Ovary (tissue), 9 donors: ENCODE results near the gene SBNO1. TPM values are rescaled to one million over a fixed set of nuclear protein-coding genes. Genes with fewer than 3 reads are reported as not detected.
A peak's percentile ranks its signal among the peaks of the same experiment; 100 is the strongest.
"Not testable (repeated sequence)": the region's sequence is repeated elsewhere in the genome, so short reads cannot be mapped to it uniquely, and the experiment has no call there.

Experiments used
- DNase-seq, 5 donors: peaks; one replicate each; pipeline ENCODE4 v3.0.0-alpha.2; 2019 to 2020
- H3K27ac ChIP-seq, 2 donors: fragments of 200-600 bp; one replicate each; pipeline versions ENCODE4 v1.5.1 to v1.8.0; 2019 to 2022
- H3K27me3 ChIP-seq: fragments of 200-600 bp; one replicate; pipeline ENCODE4 v1.8.0; 2022
- H3K36me3 ChIP-seq: fragments of 200-600 bp; sonication (generic); one replicate; pipeline ENCODE4 v1.5.1; 2019
- H3K4me1 ChIP-seq: one replicate; pipeline ENCODE4 v1.8.1; 2013; ENCODE audit warnings: mild to moderate bottlenecking, moderate library complexity; ENCODE audit not compliant: insufficient read depth
- H3K4me3 ChIP-seq: fragments of 200-600 bp; sonication (generic); one replicate; pipeline ENCODE4 v1.5.1; 2017
- H3K9me3 ChIP-seq, 2 donors: fragments of 200-600 bp in 1 of 2; sonication (generic) in 1 of 2; one replicate each; pipeline versions ENCODE4 v1.5.1 to v1.8.1; 2013 to 2019; ENCODE audit warnings: mild to moderate bottlenecking in 1 of 2, moderate library complexity in 1 of 2
- EP300 ChIP-seq: sonication (generic); formaldehyde crosslinking; IDR thresholded peaks from one replicate; pipeline ENCODE4 v1.6.1; 2017; ENCODE audit warnings: antibody characterized with exemption
- POLR2A ChIP-seq: fragments of 450-650 bp; IDR thresholded peaks from one replicate; pipeline ENCODE4 v1.6.1; 2017; ENCODE audit warnings: antibody characterized with exemption, mild to moderate bottlenecking, moderate library complexity
- WGBS, 3 donors: extraction: QIAGEN DNeasy Blood & Tissue Kit in 1 of 3; methylation state at CpG; one replicate each; pipeline versions ENCODE4 v1.1.5 to v1.1.7; 2013 to 2017; 5-methylcytosine and 5-hydroxymethylcytosine counted together
- intact Hi-C, 4 donors: fragments of 100-400 bp; cut with DNase I; formaldehyde crosslinking; loops; one replicate each; pipeline versions ENCODE4 v1.11.0 to v1.15.1; 2022 to 2023
- polyA plus RNA-seq, 2 donors: library from polyadenylated mRNA; stranded (reverse); fragments of 200-250 nt in 1 of 2; fragments of 350-450 nt in 1 of 2; fragmentation: Illumina TruSeq in 1 of 2; extraction: RNeasy Lipid Tissue Mini Kit (QIAGEN cat#74804) in 1 of 2; gene quantifications; one replicate each; pipeline ENCODE4 v1.2.3, GENCODE V29; 2013 to 2014
- total RNA-seq, 7 donors: library from RNA; depleted of rRNA in 2 of 7; stranded (reverse); fragments of >200 nt in 2 of 7; fragmentation: NEBNext Ultra II Directional in 3 of 7; extraction: Animal tissue kit (Norgen Biotek cat#: 25700) in 3 of 7; gene quantifications; one replicate each; pipeline versions ENCODE4 v1.1.0 to v1.2.4, GENCODE V29; 2016 to 2023
- TF ChIP-seq, protein P1 (sequence below), 3 donors: fragments of 450-650 bp in 2 of 3; fragments of 200-600 bp in 1 of 3; IDR thresholded peaks; one replicate each; pipeline versions ENCODE4 v1.5.1 to v1.8.0; 2016 to 2022; ENCODE audit warnings: antibody characterized with exemption in 3 of 3, mild to moderate bottlenecking in 1 of 3
- donor health status: DM: no; HTN: no; CAD: no; lungs with moderate emphysema.
- donor health status: DM: no; HTN: no; CAD: no.
- donor health status: Bipolar disorder and iron deficiency.
- donor health status: DM: yes; HTN: yes; CAD: no.
- donor health status: DM: no; HTN: no; CAD: no.
- donor health status: DM: yes; HTN: yes; CAD: no.

Gene SBNO1
- total and polyA plus RNA-seq, 9 donors, result 5.7 to 34.0 (median 26.9) TPM

DNA sequence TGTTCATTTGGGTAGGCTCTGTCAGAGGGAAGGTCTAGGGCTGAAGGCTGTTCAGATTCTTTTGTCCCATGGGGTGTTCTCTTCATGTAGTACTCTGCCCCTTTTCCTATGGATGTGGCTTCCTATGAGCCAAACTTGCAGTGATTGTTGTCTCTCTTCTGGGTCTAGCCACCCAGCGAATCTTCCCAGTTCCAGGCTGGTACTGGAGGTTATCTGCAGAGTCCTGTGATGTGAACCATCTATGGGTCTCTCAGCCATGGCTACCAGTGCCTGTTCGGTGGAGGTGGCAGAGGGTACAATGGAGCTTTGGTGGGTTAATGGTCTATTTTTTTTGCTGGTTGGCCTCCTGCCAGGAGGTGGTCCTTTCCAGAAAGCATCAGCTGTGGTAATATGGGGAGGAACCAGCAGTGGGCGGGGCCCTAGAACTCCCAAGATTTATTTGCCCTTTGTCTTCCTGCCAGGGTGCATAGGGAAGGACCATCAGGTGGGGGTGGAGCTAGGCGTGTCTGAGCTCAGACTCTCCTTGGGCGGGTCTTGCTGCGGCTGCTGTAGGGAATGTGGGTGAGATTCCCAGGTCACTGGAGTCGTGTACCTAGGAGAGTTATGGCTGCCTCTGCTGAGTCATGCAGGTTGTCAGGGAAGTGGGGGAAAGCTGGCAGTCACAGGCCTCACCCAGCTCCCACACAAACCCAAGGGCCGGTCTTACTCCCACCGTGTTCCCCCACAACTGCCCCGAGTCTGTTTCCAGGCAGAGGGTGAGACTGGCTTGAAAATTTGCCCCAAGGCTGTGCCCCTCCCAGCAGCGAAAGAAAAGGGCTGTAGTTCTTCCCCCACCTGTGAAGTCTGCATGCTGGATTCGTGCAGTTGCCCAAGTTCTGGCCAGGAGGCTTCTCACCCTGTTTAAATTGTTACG, 113.9 kb downstream of the SBNO1 start:
- Histone ChIP-seq H3K4me1 (peaks cover 5% of the 10 kb centered on the region), H3K9me3 (no peaks in the 10 kb centered on the region), H3K27me3 (no peaks in the 10 kb centered on the region), H3K36me3 (no peaks in the 10 kb centered on the region), H3K27ac (no peak overlapping the region), H3K4me3 (no peak overlapping the region)
- intact Hi-C loops, result no loop called here
- 64 to 65% (median 65%) methylated on average over 13 of the region's 13 CpGs for WGBS, 3 donors
- TF ChIP-seq POLR2A, result no peak
- TF ChIP-seq, protein P1, sequence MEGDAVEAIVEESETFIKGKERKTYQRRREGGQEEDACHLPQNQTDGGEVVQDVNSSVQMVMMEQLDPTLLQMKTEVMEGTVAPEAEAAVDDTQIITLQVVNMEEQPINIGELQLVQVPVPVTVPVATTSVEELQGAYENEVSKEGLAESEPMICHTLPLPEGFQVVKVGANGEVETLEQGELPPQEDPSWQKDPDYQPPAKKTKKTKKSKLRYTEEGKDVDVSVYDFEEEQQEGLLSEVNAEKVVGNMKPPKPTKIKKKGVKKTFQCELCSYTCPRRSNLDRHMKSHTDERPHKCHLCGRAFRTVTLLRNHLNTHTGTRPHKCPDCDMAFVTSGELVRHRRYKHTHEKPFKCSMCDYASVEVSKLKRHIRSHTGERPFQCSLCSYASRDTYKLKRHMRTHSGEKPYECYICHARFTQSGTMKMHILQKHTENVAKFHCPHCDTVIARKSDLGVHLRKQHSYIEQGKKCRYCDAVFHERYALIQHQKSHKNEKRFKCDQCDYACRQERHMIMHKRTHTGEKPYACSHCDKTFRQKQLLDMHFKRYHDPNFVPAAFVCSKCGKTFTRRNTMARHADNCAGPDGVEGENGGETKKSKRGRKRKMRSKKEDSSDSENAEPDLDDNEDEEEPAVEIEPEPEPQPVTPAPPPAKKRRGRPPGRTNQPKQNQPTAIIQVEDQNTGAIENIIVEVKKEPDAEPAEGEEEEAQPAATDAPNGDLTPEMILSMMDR (IDR thresholded peaks at IDR 0.05), result no peak
- no peak for DNase-seq

- 96 to 98% (median 98%) methylated on average over 23 to 26 of the region's 26 CpGs for WGBS, 3 donors
- not testable (repeated sequence) for H3K4me1 ChIP-seq, H3K4me3 ChIP-seq, H3K27me3 ChIP-seq, H3K27ac ChIP-seq, H3K9me3 ChIP-seq, H3K36me3 ChIP-seq
- peak in 1 of 5 donors; percentile 20 for DNase-seq
- intact Hi-C loops, result loop anchor here in 1 of 4 donors (10.0 kb wide), 1 partner anchor 384 kb away; no protein-coding TSS in a partner anchor
These were observed 115.5 kb downstream of the SBNO1 start for GRCh38 chr12:123248996-123249741.

GRCh38 chr12:123248129-123248528, 116.5 kb downstream of the SBNO1 start:
- not testable (repeated sequence) for H3K27me3 ChIP-seq, H3K27ac ChIP-seq, H3K4me3 ChIP-seq, H3K9me3 ChIP-seq, DNase-seq, H3K36me3 ChIP-seq, H3K4me1 ChIP-seq
- intact Hi-C loops, result loop anchor here in 1 of 4 donors (10.0 kb wide), 1 partner anchor 383 kb away; no protein-coding TSS in a partner anchor
- WGBS, 3 donors, result 90 to 98% (median 96%) methylated on average over 2 of the region's 2 CpGs

GRCh38 chr12:123245678-123246077, 119.0 kb downstream of the SBNO1 start:
- Histone ChIP-seq H3K9me3 (no peaks in the 10 kb centered on the region), H3K36me3 (no peaks in the 10 kb centered on the region), H3K27me3 (no peaks in the 10 kb centered on the region), H3K4me3 (no peak overlapping the region), H3K4me1 (peaks cover under 1% of the 10 kb centered on the region), H3K27ac (no peak overlapping the region)
- DNase-seq, result no peak
- TF ChIP-seq, protein P1 (IDR thresholded peaks at IDR 0.05), result no peak
- TF ChIP-seq EP300, result no peak
- TF ChIP-seq POLR2A, result no peak
- intact Hi-C loops, result loop anchor here in 1 of 4 donors (10.0 kb wide), 1 partner anchor 381 kb away; no protein-coding TSS in a partner anchor
- WGBS, 3 donors, result 89 to 92% (median 91%) methylated on average over 3 of the region's 3 CpGs

DNA sequence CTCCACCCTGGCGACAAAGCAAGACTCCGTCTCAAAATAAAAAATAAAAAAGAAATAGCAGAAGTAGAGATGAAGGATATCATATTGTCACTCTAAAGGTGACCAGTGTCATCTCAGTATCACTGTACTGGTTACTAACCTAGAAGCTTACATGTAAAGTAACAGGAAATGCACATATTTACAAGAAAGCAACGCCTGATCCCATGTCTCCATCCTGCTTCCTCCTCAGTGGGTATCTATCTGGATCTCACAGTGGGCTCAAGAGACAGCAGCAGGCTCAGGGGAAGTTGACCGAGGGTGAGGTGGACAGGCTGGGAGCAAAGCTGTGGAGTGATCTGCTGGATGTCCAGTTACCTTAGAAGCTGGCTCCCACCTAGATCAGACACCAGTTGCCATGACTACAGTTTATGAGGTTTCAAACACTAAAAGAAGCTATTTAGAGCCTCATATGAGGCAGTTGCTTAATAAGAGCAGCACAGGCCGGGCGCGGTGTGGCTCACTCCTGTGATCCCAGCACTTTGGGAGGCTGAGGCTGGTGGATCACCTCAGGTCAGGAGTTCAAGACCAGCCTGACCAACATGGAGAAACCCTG, 120.9 kb downstream of the SBNO1 start:
- H3K4me1 ChIP-seq, result no peaks in the 10 kb centered on the region
- H3K9me3 ChIP-seq, result no peaks in the 10 kb centered on the region
- DNase-seq, result no peak
- 76 to 81% (median 79%) methylated on average over 7 of the region's 7 CpGs for WGBS, 3 donors
- H3K36me3 ChIP-seq, result no peaks in the 10 kb centered on the region
- no peaks in the 10 kb centered on the region for H3K27me3 ChIP-seq
- no peak overlapping the region for H3K27ac ChIP-seq
- no peak overlapping the region for H3K4me3 ChIP-seq
- intact Hi-C loops, result loop anchor here in 1 of 4 donors (10.0 kb wide), 1 partner anchor 379 kb away; no protein-coding TSS in a partner anchor
- no peak for TF ChIP-seq EP300
- TF ChIP-seq, protein P1 (IDR thresholded peaks at IDR 0.05), result no peak
- TF ChIP-seq POLR2A, result no peak
